SK-N-SH (cell line): ENCODE measurements around the gene PHACTR3. TPM values are rescaled to one million over a fixed set of nuclear protein-coding genes. Genes with fewer than 3 reads are reported as not detected.

ENCODE experiments used
- CTCF ChIA-PET: fragments of 300-600, 350-600 bp; formaldehyde crosslinking; extraction: SDS; loops from one replicate; lab custom pipeline; 2021; lab: Yijun Ruan, JAX
- POLR2A ChIA-PET: fragments of 350-600 bp; sonication (Branson Sonifier 250); formaldehyde crosslinking; extraction: SDS; loops from one replicate; lab custom pipeline; 2020; ENCODE audit warnings: antibody characterized with exemption, inconsistent platforms; lab: Yijun Ruan, JAX
- DNase-seq: peaks from one replicate; pipeline ENCODE4 v3.0.0; 2012
- H2AFZ ChIP-seq: fragments of 200-600 bp; sonication (generic); 2 replicates; pipeline ENCODE4 v1.8.1; 2016; ENCODE audit warnings: antibody characterized with exemption, mild to moderate bottlenecking, low read depth
- H3F3A ChIP-seq: fragments of 200-600 bp; sonication (generic); replicated peaks from 2 replicates; pipeline ENCODE3; 2016; ENCODE audit warnings: antibody characterized with exemption, mild to moderate bottlenecking; ENCODE audit not compliant: insufficient read depth
- H3K27ac ChIP-seq, 2 experiments: fragments of 200-500 bp in 1 of 2; fragments of 200-600 bp in 1 of 2; sonication (Bioruptor generic) in 1 of 2; sonication (generic), shearing (Covaris generic) in 1 of 2; 2 replicates each; pipeline versions ENCODE4 v1.5.1 to v1.6.1; 2014 to 2016; ENCODE audit warnings: low read depth in 2 of 2, inconsistent platforms in 1 of 2, low read length in 1 of 2, mild to moderate bottlenecking in 1 of 2, mixed read lengths in 1 of 2
- H3K27me3 ChIP-seq: fragments of 200-600 bp; sonication (generic), shearing (Covaris generic); 2 replicates; pipeline ENCODE4 v1.6.1; 2016; ENCODE audit warnings: mixed run types; ENCODE audit not compliant: insufficient read depth
- H3K36me3 ChIP-seq, 2 experiments: fragments of 200-500 bp in 1 of 2; fragments of 200-600 bp in 1 of 2; sonication (Bioruptor generic) in 1 of 2; sonication (generic) in 1 of 2; replicated peaks in 1 of 2; 2 replicates each; pipeline versions ENCODE3 to v1.5.1; 2014 to 2016; ENCODE audit warnings: low read length in 1 of 2, mild to moderate bottlenecking in 1 of 2; ENCODE audit not compliant: insufficient read depth in 2 of 2, control insufficient read depth in 1 of 2
- H3K4me1 ChIP-seq, 2 experiments: fragments of 200-500 bp in 1 of 2; fragments of 200-600 bp in 1 of 2; sonication (Bioruptor generic) in 1 of 2; sonication (generic), shearing (Covaris generic) in 1 of 2; 2 replicates each; pipeline versions ENCODE4 v1.5.1 to v1.6.1; 2014 to 2016; ENCODE audit warnings: low read depth in 1 of 2, low read length in 1 of 2, mixed run types in 1 of 2; ENCODE audit not compliant: insufficient read depth in 2 of 2, control insufficient read depth in 1 of 2
- H3K4me2 ChIP-seq: fragments of 200-600 bp; sonication (generic), shearing (Covaris generic); 2 replicates; pipeline ENCODE4 v1.6.1; 2017; ENCODE audit warnings: mixed run types
- H3K4me3 ChIP-seq, 2 experiments: fragments of 200-500 bp in 1 of 2; fragments of 200-600 bp in 1 of 2; sonication (Bioruptor generic) in 1 of 2; sonication (generic), shearing (Covaris generic) in 1 of 2; 2 replicates each; pipeline versions ENCODE4 v1.5.1 to v1.8.1; 2014 to 2016; ENCODE audit warnings: low read depth in 2 of 2, inconsistent platforms in 1 of 2, low read length in 1 of 2, mild to moderate bottlenecking in 1 of 2, mixed read lengths in 1 of 2, moderate library complexity in 1 of 2
- H3K79me2 ChIP-seq: fragments of 200-600 bp; sonication (generic); 2 replicates; pipeline ENCODE4 v1.8.1; 2017; ENCODE audit warnings: mild to moderate bottlenecking; ENCODE audit not compliant: insufficient read depth
- H3K9ac ChIP-seq: fragments of 200-600 bp; sonication (generic); 2 replicates; pipeline ENCODE4 v1.6.1; 2017; ENCODE audit warnings: mixed run types
- H3K9me2 ChIP-seq: fragments of 200-600 bp; sonication (generic); 2 replicates; pipeline ENCODE4 v1.6.1; 2017; ENCODE audit warnings: mixed run types
- H3K9me3 ChIP-seq: fragments of 200-600 bp; sonication (generic); 2 replicates; pipeline ENCODE4 v1.6.1; 2017; ENCODE audit warnings: mixed run types, mild to moderate bottlenecking, moderate library complexity
- H4K20me1 ChIP-seq: fragments of 200-600 bp; sonication (generic); 2 replicates; pipeline ENCODE4 v1.6.1; 2017; ENCODE audit warnings: mild to moderate bottlenecking, mixed run types; ENCODE audit not compliant: insufficient read depth
- CTCF ChIP-seq: fragments of 200-600 bp; sonication (generic); IDR thresholded peaks from 2 replicates; pipeline ENCODE4 v1.6.1; 2017; ENCODE audit warnings: antibody characterized with exemption, mild to moderate bottlenecking, moderate library complexity
- EZH2phosphoT487 ChIP-seq: fragments of 200-600 bp; sonication (generic); IDR thresholded peaks from 2 replicates; pipeline ENCODE4 v1.6.1; 2017; ENCODE audit warnings: low read depth, mixed run types, mild to moderate bottlenecking, antibody characterized with exemption, moderate library complexity, borderline replicate concordance
- FOXJ3 ChIP-seq: sonication (generic); formaldehyde crosslinking; IDR thresholded peaks from 2 replicates; pipeline ENCODE4 v1.5.1; 2020; ENCODE audit warnings: mild to moderate bottlenecking, missing genetic modification reagents
- FOXM1 ChIP-seq: IDR thresholded peaks from 2 replicates; pipeline ENCODE4 v1.4.0; 2012; ENCODE audit warnings: low read depth, mild to moderate bottlenecking
- GABPA ChIP-seq: IDR thresholded peaks from 2 replicates; pipeline ENCODE4 v1.4.0; 2012; ENCODE audit warnings: low read depth, mild to moderate bottlenecking
- GATA2 ChIP-seq: sonication (generic); formaldehyde crosslinking; IDR thresholded peaks from 2 replicates; pipeline ENCODE4 v1.5.0; 2020; ENCODE audit warnings: mild to moderate bottlenecking, missing genetic modification reagents
- IRF3 ChIP-seq: fragments of 150-350 bp; IDR thresholded peaks from 2 replicates; pipeline ENCODE4 v1.6.1; 2016; ENCODE audit warnings: mild to moderate bottlenecking, low read depth, low read length
- MEF2A ChIP-seq: IDR thresholded peaks from 2 replicates; pipeline ENCODE4 v1.4.0; 2012; ENCODE audit warnings: low read depth, borderline replicate concordance
- NRF1 ChIP-seq: IDR thresholded peaks from 2 replicates; pipeline ENCODE4 v1.6.1; 2012; ENCODE audit warnings: low read depth, mild to moderate bottlenecking, low read length
- POLR2AphosphoS5 ChIP-seq: IDR thresholded peaks from 2 replicates; pipeline ENCODE4 v1.6.1; 2012; ENCODE audit warnings: low read depth, low read length
- RAD21 ChIP-seq: IDR thresholded peaks from 2 replicates; pipeline ENCODE4 v1.6.1; 2012; ENCODE audit warnings: mild to moderate bottlenecking, low read length
- RFX5 ChIP-seq: IDR thresholded peaks from 2 replicates; pipeline ENCODE4 v1.6.1; 2012; ENCODE audit warnings: mild to moderate bottlenecking, improper control_type of control experiment, low read length
- RXRA ChIP-seq: IDR thresholded peaks from 2 replicates; pipeline ENCODE4 v1.4.0; 2012; ENCODE audit warnings: low read depth, mild to moderate bottlenecking, borderline replicate concordance
- SIN3A ChIP-seq: IDR thresholded peaks from 2 replicates; pipeline ENCODE4 v1.6.1; 2012; ENCODE audit warnings: low read depth, mild to moderate bottlenecking, low read length, moderate library complexity, borderline replicate concordance
- SMC3 ChIP-seq: IDR thresholded peaks from 2 replicates; pipeline ENCODE4 v1.6.1; 2012; ENCODE audit warnings: low read depth, low read length, improper control_type of control experiment
- USF1 ChIP-seq: IDR thresholded peaks from 2 replicates; pipeline ENCODE4 v1.4.0; 2012; ENCODE audit warnings: low read depth, borderline replicate concordance
- WGBS: methylation state at CpG from one replicate; pipeline ENCODE4 v1.1.6; 2017; ENCODE audit warnings: low lambda C conversion rate; 5-methylcytosine and 5-hydroxymethylcytosine counted together
- polyA plus RNA-seq, 3 experiments: library from polyadenylated mRNA; depleted of rRNA; stranded (reverse); fragments of >200 nt; gene quantifications; 2 replicates each; pipeline ENCODE4 v1.2.3, GENCODE V29; 2012
- TF ChIP-seq, protein P1 (sequence below): fragments of 150-350 bp; IDR thresholded peaks from 2 replicates; pipeline ENCODE4 v1.6.1; 2017; ENCODE audit warnings: antibody characterized with exemption, low read length, low read depth, borderline replicate concordance
- TF ChIP-seq, protein P2 (sequence below): IDR thresholded peaks from 2 replicates; pipeline ENCODE4; 2012

PHACTR3 gene
- polyA plus RNA-seq, 1 of the 3 experiments (the other 2 are of a cell fraction) = 0.10 TPM

GRCh38 chr20:59579404-59580145, 24.8 kb upstream of the PHACTR3 start:
- no peaks in the 10 kb centered on the region for H3K79me2 ChIP-seq
- H3K9ac ChIP-seq = no peak overlapping the region
- no peaks in the 10 kb centered on the region for H3K36me3 ChIP-seq
- no peak for DNase-seq
- no peaks in the 10 kb centered on the region for H3K27me3 ChIP-seq
- H2AFZ ChIP-seq = no peak overlapping the region
- ChIA-PET POLR2A (no interaction called here), CTCF (interaction anchor here (1.2 to 5.9 kb wide), 5 partner anchors 9 to 172 kb away, joined by 4 to 59 read pairs (median 18); partner anchors contain the start of gene PHACTR3)
- 52% methylated on average over 12 of the region's 12 CpGs for WGBS
- peaks cover 0 to 14% of the 10 kb centered on the region in 2 experiments; a peak in 3 of 4 replicates for H3K4me1 ChIP-seq
- H3K27ac ChIP-seq = no peak overlapping the region
- no peaks in the 10 kb centered on the region for H4K20me1 ChIP-seq
- H3K9me2 ChIP-seq = no peaks in the 10 kb centered on the region
- H3K9me3 ChIP-seq = no peaks in the 10 kb centered on the region
- H3K4me3 ChIP-seq = no peak overlapping the region
- no peaks in the 10 kb centered on the region for H3F3A ChIP-seq
- no peak overlapping the region for H3K4me2 ChIP-seq
- TF ChIP-seq FOXM1 (no peak), POLR2AphosphoS5 (no peak), GATA2 (no peak), FOXJ3 (CRISPR knock-in tag) (no peak), SIN3A (no peak), GABPA (no peak), IRF3 (no peak), EZH2phosphoT487 (no peak), CTCF (no peak), MEF2A (no peak), RAD21 (no peak), RFX5 (no peak), USF1 (no peak), RXRA (no peak), NRF1 (no peak), SMC3 (no peak)
- TF ChIP-seq, protein P1, sequence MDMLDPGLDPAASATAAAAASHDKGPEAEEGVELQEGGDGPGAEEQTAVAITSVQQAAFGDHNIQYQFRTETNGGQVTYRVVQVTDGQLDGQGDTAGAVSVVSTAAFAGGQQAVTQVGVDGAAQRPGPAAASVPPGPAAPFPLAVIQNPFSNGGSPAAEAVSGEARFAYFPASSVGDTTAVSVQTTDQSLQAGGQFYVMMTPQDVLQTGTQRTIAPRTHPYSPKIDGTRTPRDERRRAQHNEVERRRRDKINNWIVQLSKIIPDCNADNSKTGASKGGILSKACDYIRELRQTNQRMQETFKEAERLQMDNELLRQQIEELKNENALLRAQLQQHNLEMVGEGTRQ = no peak
- TF ChIP-seq, protein P2, sequence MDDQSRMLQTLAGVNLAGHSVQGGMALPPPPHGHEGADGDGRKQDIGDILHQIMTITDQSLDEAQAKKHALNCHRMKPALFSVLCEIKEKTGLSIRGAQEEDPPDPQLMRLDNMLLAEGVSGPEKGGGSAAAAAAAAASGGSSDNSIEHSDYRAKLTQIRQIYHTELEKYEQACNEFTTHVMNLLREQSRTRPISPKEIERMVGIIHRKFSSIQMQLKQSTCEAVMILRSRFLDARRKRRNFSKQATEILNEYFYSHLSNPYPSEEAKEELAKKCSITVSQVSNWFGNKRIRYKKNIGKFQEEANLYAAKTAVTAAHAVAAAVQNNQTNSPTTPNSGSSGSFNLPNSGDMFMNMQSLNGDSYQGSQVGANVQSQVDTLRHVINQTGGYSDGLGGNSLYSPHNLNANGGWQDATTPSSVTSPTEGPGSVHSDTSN = no peak
